Measurements from ENCODE around the gene MYL1. TPM values are rescaled to one million over a fixed set of nuclear protein-coding genes. Genes with fewer than 3 reads are reported as not detected.

Gene MYL1
- total and polyA plus RNA-seq, 2 donors (not counting 1 experiment from before 2014, with no cell fraction given) = not detected

GRCh38 chr2:210286123-210286680 lies 28.8 kb downstream of the MYL1 start:
- no peaks in the 10 kb centered on the region for H3K79me2 ChIP-seq (ENCODE audit: control insufficient read depth, insufficient read depth, low read length)
- H3K4me3 ChIP-seq (replicated peaks in 1 of 4; ENCODE audit: control extremely low read depth in 1 of 4, insufficient read depth in 1 of 4, low read depth in 3 of 4, low read length in 4 of 4) = no peak overlapping the region
- no peak overlapping the region for H3K9ac ChIP-seq (ENCODE audit: insufficient read depth, low read length)
- H4K20me1 ChIP-seq (ENCODE audit: control insufficient read depth, extremely low read depth, insufficient read depth, low read length) = no peaks in the 10 kb centered on the region
- H3K4me2 ChIP-seq (ENCODE audit: extremely low read depth, insufficient read depth, low read length) = no peak overlapping the region
- H2AFZ ChIP-seq (ENCODE audit: low read length) = no peak overlapping the region
- TF ChIP-seq EZH2 (IDR thresholded peaks at IDR 0.05; ENCODE audit: low read length, missing control alignments) = no peak
- TF ChIP-seq, protein P1, sequence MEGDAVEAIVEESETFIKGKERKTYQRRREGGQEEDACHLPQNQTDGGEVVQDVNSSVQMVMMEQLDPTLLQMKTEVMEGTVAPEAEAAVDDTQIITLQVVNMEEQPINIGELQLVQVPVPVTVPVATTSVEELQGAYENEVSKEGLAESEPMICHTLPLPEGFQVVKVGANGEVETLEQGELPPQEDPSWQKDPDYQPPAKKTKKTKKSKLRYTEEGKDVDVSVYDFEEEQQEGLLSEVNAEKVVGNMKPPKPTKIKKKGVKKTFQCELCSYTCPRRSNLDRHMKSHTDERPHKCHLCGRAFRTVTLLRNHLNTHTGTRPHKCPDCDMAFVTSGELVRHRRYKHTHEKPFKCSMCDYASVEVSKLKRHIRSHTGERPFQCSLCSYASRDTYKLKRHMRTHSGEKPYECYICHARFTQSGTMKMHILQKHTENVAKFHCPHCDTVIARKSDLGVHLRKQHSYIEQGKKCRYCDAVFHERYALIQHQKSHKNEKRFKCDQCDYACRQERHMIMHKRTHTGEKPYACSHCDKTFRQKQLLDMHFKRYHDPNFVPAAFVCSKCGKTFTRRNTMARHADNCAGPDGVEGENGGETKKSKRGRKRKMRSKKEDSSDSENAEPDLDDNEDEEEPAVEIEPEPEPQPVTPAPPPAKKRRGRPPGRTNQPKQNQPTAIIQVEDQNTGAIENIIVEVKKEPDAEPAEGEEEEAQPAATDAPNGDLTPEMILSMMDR (conservative IDR thresholded peaks at IDR 0.05 in 1 of 2, IDR thresholded peaks at IDR 0.05 in 1 of 2; ENCODE audit: low read depth in 1 of 2, low read length in 2 of 2) = no peak
- DNase-seq (ENCODE audit: low read depth in 2 of 2) = no peak
- H3K4me1 ChIP-seq (ENCODE audit: control insufficient read depth, extremely low read depth, insufficient read depth, low read length) = no peaks in the 10 kb centered on the region
- H3K9me3 ChIP-seq (ENCODE audit: control insufficient read depth, insufficient read depth, low read depth, low read length) = no peaks in the 10 kb centered on the region
- no peaks in the 10 kb centered on the region for H3K27me3 ChIP-seq (ENCODE audit: control insufficient read depth, insufficient read depth, low read length)
- no peak overlapping the region for H3K27ac ChIP-seq (ENCODE audit: insufficient read depth, low read length)
- no peaks in the 10 kb centered on the region for H3K36me3 ChIP-seq (ENCODE audit: control insufficient read depth, insufficient read depth, low read length)

DNA sequence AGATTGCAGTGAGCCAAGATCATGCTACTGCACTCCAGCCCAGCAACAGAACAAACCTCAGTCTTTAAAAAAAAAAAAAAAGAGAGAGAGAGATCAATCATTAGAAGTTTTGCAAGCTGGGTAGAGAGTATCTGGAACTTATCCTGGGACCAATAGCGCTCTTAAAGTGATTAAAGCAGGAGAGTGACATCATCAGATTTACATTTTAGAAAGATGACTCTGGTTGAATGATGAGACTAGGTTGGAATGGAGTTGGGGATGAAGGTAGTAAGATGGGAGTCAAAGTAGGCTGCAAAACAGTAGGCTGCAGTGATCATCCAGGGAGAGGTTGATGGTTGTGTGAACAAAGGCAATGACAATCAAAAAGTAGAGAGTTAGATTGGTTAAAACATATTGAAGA lies 37.8 kb downstream of the MYL1 start:
- no peaks in the 10 kb centered on the region for H3K27me3 ChIP-seq (ENCODE audit: control insufficient read depth, insufficient read depth, low read length)
- H3K36me3 ChIP-seq (ENCODE audit: control insufficient read depth, insufficient read depth, low read length) = no peaks in the 10 kb centered on the region
- H3K4me2 ChIP-seq (ENCODE audit: extremely low read depth, insufficient read depth, low read length) = no peak overlapping the region
- no peaks in the 10 kb centered on the region for H4K20me1 ChIP-seq (ENCODE audit: control insufficient read depth, extremely low read depth, insufficient read depth, low read length)
- H3K79me2 ChIP-seq (ENCODE audit: control insufficient read depth, insufficient read depth, low read length) = no peaks in the 10 kb centered on the region
- no peak for DNase-seq (ENCODE audit: low read depth in 2 of 2)
- H3K9me3 ChIP-seq (ENCODE audit: control insufficient read depth, insufficient read depth, low read depth, low read length) = no peaks in the 10 kb centered on the region
- no peak overlapping the region for H3K27ac ChIP-seq (ENCODE audit: insufficient read depth, low read length)
- H2AFZ ChIP-seq (ENCODE audit: low read length) = no peak overlapping the region
- TF ChIP-seq, protein P1 (conservative IDR thresholded peaks at IDR 0.05 in 1 of 2, IDR thresholded peaks at IDR 0.05 in 1 of 2; ENCODE audit: low read depth in 1 of 2, low read length in 2 of 2) = no peak
- TF ChIP-seq EZH2 (IDR thresholded peaks at IDR 0.05; ENCODE audit: low read length, missing control alignments) = no peak
- no peak overlapping the region for H3K4me3 ChIP-seq (replicated peaks in 1 of 4; ENCODE audit: control extremely low read depth in 1 of 4, insufficient read depth in 1 of 4, low read depth in 3 of 4, low read length in 4 of 4)
- H3K9ac ChIP-seq (ENCODE audit: insufficient read depth, low read length) = no peak overlapping the region
- H3K4me1 ChIP-seq (ENCODE audit: control insufficient read depth, extremely low read depth, insufficient read depth, low read length) = no peaks in the 10 kb centered on the region

GRCh38 chr2:210271300-210271699 lies 43.7 kb downstream of the MYL1 start:
- Histone ChIP-seq H3K9me3 (ENCODE audit: control insufficient read depth, insufficient read depth, low read depth, low read length) (no peaks in the 10 kb centered on the region), H2AFZ (ENCODE audit: low read length) (no peak overlapping the region), H3K9ac (ENCODE audit: insufficient read depth, low read length) (no peak overlapping the region), H3K4me3 (replicated peaks in 1 of 4; ENCODE audit: control extremely low read depth in 1 of 4, insufficient read depth in 1 of 4, low read depth in 3 of 4, low read length in 4 of 4) (no peak overlapping the region), H3K27ac (ENCODE audit: insufficient read depth, low read length) (no peak overlapping the region), H3K36me3 (ENCODE audit: control insufficient read depth, insufficient read depth, low read length) (no peaks in the 10 kb centered on the region), H3K4me1 (ENCODE audit: control insufficient read depth, extremely low read depth, insufficient read depth, low read length) (no peaks in the 10 kb centered on the region), H3K27me3 (ENCODE audit: control insufficient read depth, insufficient read depth, low read length) (no peaks in the 10 kb centered on the region), H4K20me1 (ENCODE audit: control insufficient read depth, extremely low read depth, insufficient read depth, low read length) (no peaks in the 10 kb centered on the region), H3K79me2 (ENCODE audit: control insufficient read depth, insufficient read depth, low read length) (no peaks in the 10 kb centered on the region), H3K4me2 (ENCODE audit: extremely low read depth, insufficient read depth, low read length) (no peak overlapping the region)
- DNase-seq (ENCODE audit: low read depth in 2 of 2) = no peak
- TF ChIP-seq, protein P1 (conservative IDR thresholded peaks at IDR 0.05 in 1 of 2, IDR thresholded peaks at IDR 0.05 in 1 of 2; ENCODE audit: low read depth in 1 of 2, low read length in 2 of 2) = no peak
- TF ChIP-seq EZH2 (IDR thresholded peaks at IDR 0.05; ENCODE audit: low read length, missing control alignments) = no peak

Measured in fibroblast of lung (primary cell).